Measurements from ENCODE around the gene NDUFA12. TPM values are rescaled to one million over a fixed set of nuclear protein-coding genes. Genes with fewer than 3 reads are reported as not detected.

NDUFA12 gene
- total RNA-seq, 1 experiment from 2014 or later, result 79.7 TPM

GRCh38 chr12:94971923-94972322 is 31.6 kb downstream of the NDUFA12 start:
- no peaks in the 10 kb centered on the region for H3K4me1 ChIP-seq (ENCODE audit: control insufficient read depth in 1 of 2, insufficient read depth in 2 of 2, low read length in 2 of 2)
- H3K4me3 ChIP-seq (replicated peaks in 1 of 2; ENCODE audit: low read depth in 1 of 2, low read length in 2 of 2), result no peak overlapping the region
- H3K9me3 ChIP-seq (ENCODE audit: control insufficient read depth in 1 of 2, insufficient read depth in 1 of 2, low read depth in 1 of 2, low read length in 2 of 2), result no peaks in the 10 kb centered on the region
- ATAC-seq, result no peak
- no peak overlapping the region for H2AFZ ChIP-seq (ENCODE audit: low read depth, low read length, poor library complexity, severe bottlenecking)
- no peaks in the 10 kb centered on the region for H3K36me3 ChIP-seq (ENCODE audit: control insufficient read depth in 1 of 2, insufficient read depth in 2 of 2, low read length in 2 of 2)
- peaks cover 16% of the 10 kb centered on the region; the same call in 1 of the 2 replicates for H3K79me2 ChIP-seq (ENCODE audit: insufficient read depth, low read length)
- no peak overlapping the region for H3K4me2 ChIP-seq (ENCODE audit: low read length)
- H3K9me2 ChIP-seq (ENCODE audit: insufficient read depth), result no peaks in the 10 kb centered on the region
- POLR2A ChIA-PET, result interaction anchor here (1.2 to 1.3 kb wide), 2 partner anchors 10 to 32 kb away, joined by 3 read pairs; partner anchors contain the start of gene NDUFA12
- RAD21 ChIA-PET (ENCODE audit: low non-redundant PET in 1 of 2, low total read pairs in 2 of 2, uncharacterized antibody in 2 of 2, unreplicated experiment in 2 of 2), result no interaction called here
- intact Hi-C loops (cut with micrococcal nuclease), result loop anchor here (10.0 kb wide), 1 partner anchor 427 kb away; no protein-coding TSS in a partner anchor
- CTCF ChIA-PET, result interaction anchor here (1.6 kb wide), 1 partner anchor 10 kb away, joined by 4 read pairs; no protein-coding TSS in a partner anchor
- H4K20me1 ChIP-seq (ENCODE audit: insufficient read depth), result peaks cover 7% of the 10 kb centered on the region; the same call in 1 of the 2 replicates
- no peak for DNase-seq (ENCODE audit: low read depth, low spot score)
- no peaks in the 10 kb centered on the region for H3K27me3 ChIP-seq (ENCODE audit: insufficient read depth, low read length)
- no peak overlapping the region for H3K27ac ChIP-seq (ENCODE audit: low read depth, low read length)
- H3K9ac ChIP-seq (ENCODE audit: low read length), result no peak overlapping the region
- no TSS peak for BruUV-seq (replicated peaks)
- TF ChIP-seq MAX (IDR thresholded peaks at IDR 0.05) (no peak), REST (IDR thresholded peaks at IDR 0.05; ENCODE audit: low read depth) (no peak), SP1 (IDR thresholded peaks at IDR 0.05; ENCODE audit: low read depth) (no peak)

GRCh38 chr12:94970560-94970959 is 32.9 kb downstream of the NDUFA12 start:
- no TSS peak for BruUV-seq (replicated peaks)
- CTCF ChIA-PET, result no interaction called here

More at GRCh38 chr12:94970560-94970959, 32.9 kb downstream of the NDUFA12 start:
- RAD21 ChIA-PET (ENCODE audit: low non-redundant PET in 1 of 2, low total read pairs in 2 of 2, uncharacterized antibody in 2 of 2, unreplicated experiment in 2 of 2), result no interaction called here
- no peaks in the 10 kb centered on the region for H4K20me1 ChIP-seq (ENCODE audit: insufficient read depth)
- H3K79me2 ChIP-seq (ENCODE audit: insufficient read depth, low read length), result peaks cover 6% of the 10 kb centered on the region; the same call in 1 of the 2 replicates
- ATAC-seq, result no peak
- no peak overlapping the region for H3K27ac ChIP-seq (ENCODE audit: low read depth, low read length)
- no peak overlapping the region for H2AFZ ChIP-seq (ENCODE audit: low read depth, low read length, poor library complexity, severe bottlenecking)
- no peaks in the 10 kb centered on the region for H3K9me2 ChIP-seq (ENCODE audit: insufficient read depth)
- H3K9me3 ChIP-seq (ENCODE audit: control insufficient read depth in 1 of 2, insufficient read depth in 1 of 2, low read depth in 1 of 2, low read length in 2 of 2), result no peaks in the 10 kb centered on the region
- no peak overlapping the region for H3K9ac ChIP-seq (ENCODE audit: low read length)
- no peaks in the 10 kb centered on the region for H3K27me3 ChIP-seq (ENCODE audit: insufficient read depth, low read length)
- no peaks in the 10 kb centered on the region for H3K36me3 ChIP-seq (ENCODE audit: control insufficient read depth in 1 of 2, insufficient read depth in 2 of 2, low read length in 2 of 2)
- intact Hi-C loops (cut with micrococcal nuclease), result loop anchor here (10.0 kb wide), 1 partner anchor 426 kb away; no protein-coding TSS in a partner anchor
- POLR2A ChIA-PET, result no interaction called here
- H3K4me3 ChIP-seq (replicated peaks in 1 of 2; ENCODE audit: low read depth in 1 of 2, low read length in 2 of 2), result no peak overlapping the region
- no peak for TF ChIP-seq YY1 (IDR thresholded peaks at IDR 0.05; ENCODE audit: extremely low read depth, insufficient replicate concordance, low read depth, low read length)
- no peak for TF ChIP-seq TCF7L2 (IDR thresholded peaks at IDR 0.05; ENCODE audit: borderline replicate concordance, extremely low read depth, insufficient read depth, insufficient read length)
- TF ChIP-seq ZNF274 (IDR thresholded peaks at IDR 0.05; ENCODE audit: low read depth, low read length), result no peak
- TF ChIP-seq EZH2phosphoT487 (IDR thresholded peaks at IDR 0.05; ENCODE audit: borderline replicate concordance), result no peak
- TF ChIP-seq SRF (IDR thresholded peaks at IDR 0.05; ENCODE audit: low read depth), result no peak
- no peak for TF ChIP-seq CEBPB (IDR thresholded peaks at IDR 0.05; ENCODE audit: low read depth)
- no peak for TF ChIP-seq CBX3 (IDR thresholded peaks at IDR 0.05; ENCODE audit: low read depth)
- no peak for TF ChIP-seq ZFX (IDR thresholded peaks at IDR 0.05)
- TF ChIP-seq CTCF (IDR thresholded peaks at IDR 0.05 in 2 of 3, conservative IDR thresholded peaks at IDR 0.05 in 1 of 3; ENCODE audit: borderline replicate concordance in 1 of 3, insufficient read depth in 1 of 3, low read depth in 2 of 3, low read length in 2 of 3), result no peak
- TF ChIP-seq SP1 (IDR thresholded peaks at IDR 0.05; ENCODE audit: low read depth), result no peak
- TF ChIP-seq MAX (IDR thresholded peaks at IDR 0.05), result no peak
- no peak for TF ChIP-seq EGR1 (IDR thresholded peaks at IDR 0.05; ENCODE audit: low read depth)
- no peak for TF ChIP-seq POLR2A (IDR thresholded peaks at IDR 0.05; ENCODE audit: borderline replicate concordance, extremely low read depth, insufficient read depth, insufficient read length)
- no peaks in the 10 kb centered on the region for H3K4me1 ChIP-seq (ENCODE audit: control insufficient read depth in 1 of 2, insufficient read depth in 2 of 2, low read length in 2 of 2)
- DNase-seq (ENCODE audit: low read depth, low spot score), result no peak
- no peak overlapping the region for H3K4me2 ChIP-seq (ENCODE audit: low read length)

Measured in HCT116 (cell line).